ENCODE results near the gene DCLK1.

DNA sequence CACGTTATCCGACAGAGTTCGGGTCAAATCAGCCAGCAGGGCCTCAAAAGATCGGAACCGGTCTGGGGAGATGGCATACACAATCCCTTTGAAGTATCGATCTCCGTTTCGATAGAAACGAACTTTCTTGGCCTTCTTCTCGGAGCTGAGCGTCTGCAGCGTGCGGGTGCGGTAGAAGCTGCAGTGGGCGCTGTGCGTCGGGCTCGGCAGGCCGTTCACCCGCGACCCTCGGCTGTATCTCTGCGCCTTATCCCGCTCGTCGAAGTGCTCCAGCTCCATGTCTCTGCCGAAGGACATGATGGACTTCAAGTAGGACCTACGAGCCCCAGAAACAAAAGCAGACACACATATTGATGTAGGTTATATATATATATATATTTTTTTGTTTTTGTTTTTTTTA lies 5.3 kb downstream of the DCLK1 start:
- no peak for TF ChIP-seq CTCF (IDR thresholded peaks at IDR 0.05)
- no peak for TF ChIP-seq POLR2A (IDR thresholded peaks at IDR 0.05)

Data from adrenal gland (tissue), 5 donors.